Lung (tissue), 12 donors: ENCODE data around the gene F2RL3. TPM values are rescaled to one million over a fixed set of nuclear protein-coding genes. Genes with fewer than 3 reads are reported as not detected.

Source experiments
- ATAC-seq: fragments of 200-7000 bp; cut with Tn5 transposase; one replicate; pipeline ENCODE4 v1.9.1; 2020; ENCODE audit warnings: moderate number of reproducible peaks; ENCODE audit not compliant: insufficient read depth, low FRiP score
- DNase-seq, 3 donors: peaks; one replicate each; pipeline ENCODE4 v3.0.0-alpha.2; 2013 to 2017
- H3K27ac ChIP-seq, 2 donors: one replicate each; pipeline ENCODE4 v1.5.1; 2013; ENCODE audit warnings: mild to moderate bottlenecking in 2 of 2, moderate library complexity in 2 of 2, control low read depth in 1 of 2, inconsistent platforms in 1 of 2, low read depth in 1 of 2, low read length in 1 of 2
- H3K27me3 ChIP-seq, 3 donors: one replicate each; pipeline ENCODE4 v1.5.1; 2013; ENCODE audit warnings: low read length in 2 of 3; ENCODE audit not compliant: control insufficient read depth in 3 of 3, insufficient read depth in 3 of 3
- H3K36me3 ChIP-seq, 4 donors: one replicate each; pipeline ENCODE4 v1.5.1; 2013; ENCODE audit warnings: low read length in 4 of 4, mild to moderate bottlenecking in 1 of 4, moderate library complexity in 1 of 4; ENCODE audit not compliant: control insufficient read depth in 4 of 4, insufficient read depth in 4 of 4
- H3K4me1 ChIP-seq, 5 donors: one replicate each; pipeline ENCODE4 v1.5.1; 2013; ENCODE audit warnings: low read length in 5 of 5, mild to moderate bottlenecking in 2 of 5, moderate library complexity in 1 of 5; ENCODE audit not compliant: control insufficient read depth in 5 of 5, insufficient read depth in 5 of 5
- H3K4me3 ChIP-seq: one replicate; pipeline ENCODE4 v1.5.1; 2013; ENCODE audit warnings: mild to moderate bottlenecking, control low read depth, moderate library complexity
- H3K9ac ChIP-seq, 2 donors: one replicate each; pipeline ENCODE4 v1.5.1; 2013; ENCODE audit warnings: low read length in 2 of 2, control low read depth in 1 of 2; ENCODE audit not compliant: insufficient read depth in 1 of 2
- H3K9me3 ChIP-seq, 4 donors: one replicate each; pipeline ENCODE4 v1.5.1; 2013; ENCODE audit warnings: low read length in 3 of 4, mild to moderate bottlenecking in 1 of 4, moderate library complexity in 1 of 4; ENCODE audit not compliant: control insufficient read depth in 4 of 4, insufficient read depth in 3 of 4
- CTCF ChIP-seq: IDR thresholded peaks from 2 replicates; pipeline ENCODE4 v1.5.1; 2012; ENCODE audit warnings: mild to moderate bottlenecking; ENCODE audit errors: control extremely low read depth, extremely low read depth
- WGBS, 2 donors: extraction: QIAGEN DNeasy Blood & Tissue Kit; methylation state at CpG; one replicate each; pipeline ENCODE4 v1.1.7; 2013; 5-methylcytosine and 5-hydroxymethylcytosine counted together
- polyA plus RNA-seq, 2 donors: library from polyadenylated mRNA; stranded (reverse); fragments of 200-250 nt; gene quantifications; one replicate each; pipeline ENCODE4 v1.2.1, GENCODE V29; 2013
- total RNA-seq, 2 donors: library from RNA; depleted of rRNA in 1 of 2; stranded (reverse); fragments of >200 nt in 1 of 2; gene quantifications; one replicate each; pipeline ENCODE4 v1.2.1, GENCODE V29; 2014 to 2021
- donor health status: control.
- donor health status: control.
- donor health status: Bipolar disorder and iron deficiency.
- donor health status: healthy.
- donor health status: DM: yes; HTN: yes; CAD: no.

The F2RL3 gene
- total and polyA plus RNA-seq, 4 donors: 5.8 to 76.8 (median 53.0) TPM

GRCh38 chr19:16878181-16878965 is 10.4 kb upstream of the F2RL3 start:
- H3K9ac ChIP-seq: no peak overlapping the region
- H3K36me3 ChIP-seq: peaks cover 5 to 47% (median 19%) of the 10 kb centered on the region in 4 donors
- peaks cover 0 to 19% (median 7%) of the 10 kb centered on the region in 4 donors for H3K9me3 ChIP-seq
- no peak for TF ChIP-seq CTCF
- no peaks in the 10 kb centered on the region for H3K27me3 ChIP-seq
- peaks cover 0 to 26% (median 0%) of the 10 kb centered on the region in 5 donors for H3K4me1 ChIP-seq
- no peak overlapping the region for H3K4me3 ChIP-seq
- ATAC-seq (no peak), DNase-seq (no peak)
- WGBS, 2 donors: 96 to 97% methylated on average over 55 of the region's 55 CpGs
- H3K27ac ChIP-seq: peak overlapping the region in 1 of 2 donors; percentile 16

- no peak for ATAC-seq
- Histone ChIP-seq H3K36me3 (peaks cover 2 to 39% (median 15%) of the 10 kb centered on the region in 4 donors), H3K9ac (no peak overlapping the region), H3K27me3 (no peaks in the 10 kb centered on the region), H3K27ac (peak overlapping the region in 1 of 2 donors; percentile 20), H3K9me3 (peaks cover 0 to 17% (median 7%) of the 10 kb centered on the region in 4 donors), H3K4me3 (no peak overlapping the region), H3K4me1 (peaks cover 0 to 23% (median 0%) of the 10 kb centered on the region in 5 donors)
- no peak for DNase-seq
- no peak for TF ChIP-seq CTCF
- 85 to 88% methylated on average over 8 of the region's 8 CpGs for WGBS, 2 donors
Observed at GRCh38 chr19:16880884-16881554, 7.8 kb upstream of the F2RL3 start.

- H3K9ac ChIP-seq: no peak overlapping the region
- no peaks in the 10 kb centered on the region for H3K27me3 ChIP-seq
- H3K27ac ChIP-seq: no peak overlapping the region
- DNase-seq: no peak
- peaks cover 0 to 17% (median 7%) of the 10 kb centered on the region in 4 donors for H3K9me3 ChIP-seq
- WGBS, 2 donors: 96 to 97% methylated on average over 3 of the region's 3 CpGs
- no peak for ATAC-seq
- peaks cover 2 to 28% (median 15%) of the 10 kb centered on the region in 4 donors for H3K36me3 ChIP-seq
- peaks cover 0 to 13% (median 0%) of the 10 kb centered on the region in 5 donors for H3K4me1 ChIP-seq
- TF ChIP-seq CTCF: no peak
- H3K4me3 ChIP-seq: no peak overlapping the region
Observed at GRCh38 chr19:16882146-16882545, 6.7 kb upstream of the F2RL3 start.
